Measurements from ENCODE around the gene BTNL9. TPM values are rescaled to one million over a fixed set of nuclear protein-coding genes. Genes with fewer than 3 reads are reported as not detected.
"Not testable (repeated sequence)": the region's sequence is repeated elsewhere in the genome, so short reads cannot be mapped to it uniquely, and the experiment has no call there.

Gene BTNL9
- polyA plus RNA-seq, 3 donors = 5.4 to 8.0 (median 6.9) TPM

GRCh38 chr5:181097383-181097753, 57.3 kb downstream of the BTNL9 start:
- not testable (repeated sequence) for DNase-seq (ENCODE audit: low read depth in 3 of 3, low spot score in 2 of 3)

GRCh38 chr5:181097759-181098491, 57.9 kb downstream of the BTNL9 start:
- DNase-seq (ENCODE audit: low read depth in 3 of 3, low spot score in 2 of 3) = not testable (repeated sequence)

- no peak for DNase-seq (ENCODE audit: low read depth in 3 of 3, low spot score in 2 of 3)
These were observed 58.9 kb downstream of the BTNL9 start for GRCh38 chr5:181098762-181099601.

DNA sequence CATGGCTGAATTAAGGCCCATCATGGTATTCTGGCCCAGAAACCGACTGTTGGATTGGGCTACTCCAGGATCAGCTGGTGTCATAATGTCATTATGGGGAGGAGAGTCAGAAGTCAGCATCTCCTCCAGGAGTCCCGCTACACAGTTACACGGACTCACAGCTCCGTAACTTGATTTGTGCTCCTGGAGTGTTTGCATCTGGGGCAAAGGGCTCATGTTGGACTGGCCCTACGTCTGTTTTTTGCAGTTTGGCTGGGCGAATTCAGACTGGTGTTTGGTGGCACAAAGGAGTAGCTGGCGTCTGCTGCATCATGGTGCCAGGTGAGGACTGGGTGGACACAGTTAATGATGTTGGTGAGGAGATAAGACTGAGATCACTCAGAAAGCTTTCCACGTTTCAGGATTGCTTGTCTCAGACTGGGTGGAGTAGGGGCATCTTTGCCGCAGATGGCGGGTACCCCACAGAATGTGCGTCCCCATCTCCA, 59.6 kb downstream of the BTNL9 start:
- DNase-seq (ENCODE audit: low read depth in 3 of 3, low spot score in 2 of 3) = no peak

- no peak for DNase-seq (ENCODE audit: low read depth in 3 of 3, low spot score in 2 of 3)
These were observed 60.2 kb downstream of the BTNL9 start for GRCh38 chr5:181100121-181100875.

DNA sequence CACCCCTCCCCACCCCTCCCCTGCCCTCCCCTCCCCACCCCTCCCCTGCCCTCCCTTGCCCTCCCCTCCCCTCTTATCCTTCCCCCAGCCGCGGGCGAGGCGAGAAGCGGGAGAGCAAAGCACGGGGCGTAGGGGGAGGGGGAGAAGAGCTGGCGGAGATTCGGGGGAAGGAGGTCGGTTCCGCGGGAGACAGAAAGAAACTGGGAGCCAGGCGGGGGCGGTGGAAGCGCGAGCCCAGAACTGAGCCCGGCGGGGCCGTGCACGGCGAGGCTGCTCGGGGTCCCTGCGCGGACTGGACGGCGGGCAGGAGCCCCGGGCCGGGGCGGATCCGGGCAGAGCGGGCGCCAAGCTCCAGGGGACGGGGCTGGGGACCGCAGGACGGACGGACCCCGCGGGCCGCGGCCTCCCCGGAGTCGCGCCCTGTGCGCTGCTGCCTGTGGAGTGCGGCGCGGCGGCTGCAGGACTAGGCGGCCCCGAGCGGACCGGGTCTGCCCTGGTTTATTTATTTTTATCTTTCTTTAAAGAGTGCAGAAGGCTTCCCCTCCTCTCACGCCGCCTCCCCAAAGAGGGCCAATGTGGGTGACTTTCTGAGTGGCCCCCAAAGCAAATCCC, 61.1 kb downstream of the BTNL9 start:
- DNase-seq (ENCODE audit: low read depth in 3 of 3, low spot score in 2 of 3) = not testable (repeated sequence)

DNA sequence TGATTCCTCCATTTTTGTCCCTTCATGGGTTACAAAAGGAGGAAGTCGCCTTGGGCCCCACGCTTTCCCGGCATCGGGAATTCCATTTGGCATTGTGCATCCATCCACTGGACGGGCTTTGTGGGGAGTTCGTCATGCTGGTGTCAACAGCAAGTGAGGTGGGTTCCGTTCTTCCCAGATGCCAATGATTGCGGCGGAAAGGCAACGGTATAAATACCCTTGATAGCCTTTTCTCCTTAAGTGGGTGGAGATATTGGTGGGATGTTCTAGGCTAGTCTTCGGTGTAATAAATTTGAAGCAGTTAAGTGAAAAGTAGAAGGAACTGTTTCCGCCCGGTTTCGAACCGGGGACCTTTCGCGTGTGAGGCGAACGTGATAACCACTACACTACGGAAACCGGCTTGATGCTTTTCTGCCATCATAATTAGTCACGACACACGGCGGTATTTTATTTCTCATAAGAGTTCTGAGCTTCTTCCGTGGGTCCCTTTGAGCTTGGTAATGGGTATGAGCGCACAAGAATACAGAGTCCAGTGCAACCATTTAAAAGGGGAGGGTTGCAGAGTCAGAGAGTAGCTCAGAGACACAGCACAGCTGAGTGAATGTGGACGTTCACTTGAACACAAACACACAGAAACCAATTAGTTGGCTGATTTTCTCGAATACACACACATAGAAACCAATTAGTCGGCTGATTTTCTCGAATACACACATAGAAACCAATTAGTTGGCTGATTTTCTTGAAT, 62.0 kb downstream of the BTNL9 start:
- DNase-seq (ENCODE audit: low read depth in 3 of 3, low spot score in 2 of 3) = not testable (repeated sequence)

DNA sequence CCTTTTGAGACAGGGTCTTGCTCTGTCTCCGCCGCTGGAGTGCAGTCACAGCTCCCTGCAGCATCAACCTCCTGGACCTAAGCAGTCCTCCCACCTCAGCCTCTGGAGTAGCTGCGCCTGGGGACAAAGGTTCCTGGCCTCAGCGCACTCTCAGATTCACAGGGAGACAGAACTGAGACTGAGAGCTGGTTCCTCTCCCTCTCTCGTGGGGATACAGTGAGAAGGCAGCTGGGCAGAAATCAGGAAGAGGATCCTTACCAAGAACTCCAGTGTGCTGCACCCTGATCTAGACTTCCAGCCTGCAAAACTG, 64.1 kb downstream of the BTNL9 start:
- not testable (repeated sequence) for DNase-seq (ENCODE audit: low read depth in 3 of 3, low spot score in 2 of 3)

DNA sequence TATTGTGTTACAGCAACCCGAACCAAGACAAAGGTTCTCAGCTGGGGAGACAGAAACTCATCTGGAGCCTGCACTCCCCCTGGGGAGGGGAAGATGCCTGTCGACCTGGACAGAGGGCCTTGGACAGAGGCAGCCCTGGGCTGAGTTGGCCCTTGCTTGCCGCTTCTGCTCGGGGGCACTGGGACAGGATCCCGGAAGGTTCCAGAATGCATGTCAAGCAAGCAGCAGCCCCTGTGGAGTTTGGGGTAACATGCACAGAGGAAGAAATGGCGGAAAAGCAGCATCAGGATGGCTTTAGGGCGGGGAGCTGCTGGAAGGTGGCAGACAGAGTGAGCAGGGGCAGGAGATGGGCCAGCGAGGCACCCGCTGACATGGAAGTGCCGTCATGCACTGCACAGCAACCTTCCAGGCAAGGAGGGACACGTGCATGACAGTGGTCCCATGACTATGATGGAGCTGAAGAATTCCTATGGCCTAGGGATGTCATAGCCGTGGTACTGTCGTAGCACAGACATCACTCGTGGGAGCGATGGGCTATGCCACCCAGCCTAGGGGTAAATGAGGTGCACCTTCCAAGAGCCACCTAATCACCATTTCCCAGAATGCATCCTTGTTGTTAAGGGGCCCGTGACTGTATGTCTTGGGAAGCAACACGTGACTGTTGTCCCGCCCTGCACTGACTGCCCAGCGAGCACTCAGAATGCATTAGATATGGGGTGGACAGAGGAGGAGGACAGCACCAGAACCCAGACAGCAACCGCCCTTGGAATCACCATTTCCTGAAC, 64.7 kb downstream of the BTNL9 start:
- not testable (repeated sequence) for DNase-seq (ENCODE audit: low read depth in 3 of 3, low spot score in 2 of 3)

DNA sequence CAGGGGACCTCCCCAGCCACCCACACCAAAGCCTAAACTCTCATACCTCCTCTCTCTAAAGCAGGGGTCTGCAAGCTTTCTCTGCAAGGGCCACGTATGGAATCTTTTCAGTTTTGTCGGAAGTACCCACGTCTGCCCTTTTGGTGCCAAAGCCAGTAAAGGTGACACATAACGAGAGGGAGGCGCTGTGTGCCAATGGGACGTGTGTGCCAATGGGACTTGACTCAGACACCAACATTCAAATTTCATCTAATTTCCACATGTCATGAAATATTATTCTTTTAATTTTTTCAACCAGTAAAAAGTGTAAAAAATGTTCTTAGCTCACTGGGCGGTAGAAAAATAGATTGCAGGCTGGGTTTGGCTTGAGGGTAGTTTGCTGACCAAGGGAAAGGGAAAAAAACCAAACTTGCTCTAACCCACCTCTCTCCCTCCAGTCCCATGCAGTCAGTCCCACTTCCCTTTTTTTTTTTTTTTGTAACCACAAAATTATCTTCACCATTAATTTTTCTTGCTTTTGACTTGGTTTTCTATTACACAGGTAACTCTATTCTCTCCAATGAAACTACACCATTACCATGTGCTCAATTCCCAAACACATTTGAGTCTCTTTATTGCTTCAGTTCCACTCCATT, 65.4 kb downstream of the BTNL9 start:
- no peak for DNase-seq (ENCODE audit: low read depth in 3 of 3, low spot score in 2 of 3)

- DNase-seq (ENCODE audit: low read depth in 3 of 3, low spot score in 2 of 3) = no peak
These were observed 67.6 kb downstream of the BTNL9 start for GRCh38 chr5:181107699-181108098.

DNA sequence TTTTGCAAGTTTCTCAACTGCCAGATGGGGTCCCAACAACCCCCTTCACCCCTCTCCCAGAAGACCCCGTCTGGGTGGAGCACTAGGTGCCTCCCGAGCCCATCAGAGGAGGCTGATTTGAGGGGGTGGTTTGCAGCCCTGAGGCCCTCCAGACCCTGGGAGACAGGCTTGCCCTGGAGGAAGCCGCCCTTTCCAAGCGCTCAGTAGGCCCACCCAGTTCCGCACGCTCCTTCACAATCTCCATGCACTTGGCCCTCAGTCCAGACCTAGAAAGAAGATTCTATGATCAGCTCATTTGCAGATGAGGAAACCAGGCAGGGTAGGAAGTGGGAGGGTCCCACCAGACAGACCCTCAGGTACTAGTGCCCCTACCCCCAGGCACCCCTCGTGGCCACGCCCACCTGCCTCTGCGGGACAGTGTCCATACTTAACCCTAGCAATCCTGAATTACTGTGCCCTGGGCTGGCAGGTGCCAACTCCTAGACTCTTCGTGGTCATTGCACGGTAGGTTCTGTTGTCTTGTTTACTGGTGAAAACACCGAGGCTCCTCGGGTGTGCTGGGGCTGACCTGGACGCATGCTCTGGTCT, 68.6 kb downstream of the BTNL9 start:
- no peak for DNase-seq (ENCODE audit: low read depth in 3 of 3, low spot score in 2 of 3)

GRCh38 chr5:181109489-181110013, 69.5 kb downstream of the BTNL9 start:
- no peak for DNase-seq (ENCODE audit: low read depth in 3 of 3, low spot score in 2 of 3)

DNA sequence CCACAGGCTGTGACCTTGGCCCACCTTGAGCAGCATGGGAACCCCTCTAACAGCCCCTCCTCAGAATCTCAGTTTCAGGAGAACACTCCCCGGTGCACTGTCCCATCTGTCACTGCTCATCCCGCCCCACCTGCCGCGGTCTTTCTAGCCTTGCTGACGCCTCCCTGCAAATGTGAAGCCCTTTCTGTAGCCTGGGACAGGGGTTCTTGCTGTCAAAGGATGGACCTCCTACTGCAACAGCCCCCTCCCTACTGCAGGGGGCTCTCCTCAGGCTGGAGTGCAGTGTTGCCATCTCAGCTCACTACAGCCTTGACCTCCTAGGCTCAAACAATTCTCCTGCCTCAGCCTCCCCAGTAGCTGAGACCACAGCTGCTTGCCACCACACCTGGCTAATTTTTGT, 70.9 kb downstream of the BTNL9 start:
- no peak for DNase-seq (ENCODE audit: low read depth in 3 of 3, low spot score in 2 of 3)

Measured in right renal cortex interstitium (tissue), 3 donors.